ENCODE data around the gene H2AZ1. TPM values are rescaled to one million over a fixed set of nuclear protein-coding genes. Genes with fewer than 3 reads are reported as not detected.

The H2AZ1 gene
- total RNA-seq, 5 donors from 2014 or later (not counting 1 experiment from before 2014, with no cell fraction given) = 93.9 to 146 (median 131) TPM

DNA sequence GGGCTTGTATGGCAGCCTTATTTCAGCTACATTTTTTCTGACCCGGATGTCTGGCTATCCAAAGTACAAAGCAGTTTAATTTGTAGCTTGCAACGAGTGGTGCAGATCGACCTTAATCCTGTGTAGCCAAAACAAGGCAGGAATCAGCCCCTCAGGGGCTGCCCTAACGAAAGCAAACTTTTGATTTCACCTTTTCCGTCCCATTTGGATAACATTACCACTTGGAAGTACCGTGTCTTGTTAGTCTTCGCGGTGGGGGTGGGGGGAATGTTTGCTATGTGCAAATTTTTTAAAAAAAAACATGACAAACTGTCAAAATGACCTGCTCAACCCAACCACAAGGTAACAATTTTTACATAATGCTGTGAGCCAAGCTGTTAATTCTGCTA, 2.9 kb downstream of the H2AZ1 start:
- DNase-seq = no peak
- peak overlapping the region in 2 of 3 donors; percentile 91 to 96 for H3K4me3 Mint-ChIP-seq
- no peak for ATAC-seq (replicated peaks in 1 of 4)
- Histone ChIP-seq H3K27me3 (replicated peaks in 1 of 2; ENCODE audit: control insufficient read depth in 2 of 2, extremely low read depth in 1 of 2, insufficient read depth in 2 of 2, low read length in 1 of 2) (no peaks in the 10 kb centered on the region), H3K36me3 (ENCODE audit: control insufficient read depth in 2 of 2, extremely low read depth in 1 of 2, insufficient read depth in 1 of 2, low read length in 1 of 2) (peaks cover 0 to 13% of the 10 kb centered on the region in 2 donors), H3K4me3 (ENCODE audit: control insufficient read depth in 1 of 2, extremely low read depth in 1 of 2, low read length in 1 of 2) (peak overlapping the region; percentile 75 to 84), H3K27ac (ENCODE audit: low read length) (peak overlapping the region; percentile 95), H3K4me1 (ENCODE audit: control insufficient read depth in 1 of 2, extremely low read depth in 1 of 2, insufficient read depth in 2 of 2, low read length in 2 of 2) (peaks cover 32 to 45% of the 10 kb centered on the region in 2 experiments), H3K9me3 (no peaks in the 10 kb centered on the region)
- 0% methylated on average over 3 of the region's 8 CpGs for WGBS (ENCODE audit: insufficient coverage)
- POLR2A ChIA-PET = interaction anchor here (0.5 to 3.9 kb wide), 10 partner anchors 9 to 144 kb away, joined by 3 to 27 read pairs (median 4); partner anchors contain the start of genes LAMTOR3 (in 2 of the 2) and DAPP1 (in 1 of the 2)
- H3K4me1 Mint-ChIP-seq = peaks cover 38 to 54% (median 52%) of the 10 kb centered on the region in 3 donors
- CTCF ChIA-PET = interaction anchor here (0.6 to 3.9 kb wide), 16 partner anchors 9 to 1798 kb away, joined by 3 to 33 read pairs (median 4); partner anchors contain the start of genes TRMT10A (in 2 of the 2), LAMTOR3 (in 1 of the 2) and METAP1 (in 1 of the 2)
- peaks cover 11% of the 10 kb centered on the region for H3K36me3 Mint-ChIP-seq
- H3K27me3 Mint-ChIP-seq = no peaks in the 10 kb centered on the region
- no peaks in the 10 kb centered on the region for H3K9me3 Mint-ChIP-seq
- peak overlapping the region in 1 of 2 donors; percentile 97 for H3K27ac Mint-ChIP-seq

DNA sequence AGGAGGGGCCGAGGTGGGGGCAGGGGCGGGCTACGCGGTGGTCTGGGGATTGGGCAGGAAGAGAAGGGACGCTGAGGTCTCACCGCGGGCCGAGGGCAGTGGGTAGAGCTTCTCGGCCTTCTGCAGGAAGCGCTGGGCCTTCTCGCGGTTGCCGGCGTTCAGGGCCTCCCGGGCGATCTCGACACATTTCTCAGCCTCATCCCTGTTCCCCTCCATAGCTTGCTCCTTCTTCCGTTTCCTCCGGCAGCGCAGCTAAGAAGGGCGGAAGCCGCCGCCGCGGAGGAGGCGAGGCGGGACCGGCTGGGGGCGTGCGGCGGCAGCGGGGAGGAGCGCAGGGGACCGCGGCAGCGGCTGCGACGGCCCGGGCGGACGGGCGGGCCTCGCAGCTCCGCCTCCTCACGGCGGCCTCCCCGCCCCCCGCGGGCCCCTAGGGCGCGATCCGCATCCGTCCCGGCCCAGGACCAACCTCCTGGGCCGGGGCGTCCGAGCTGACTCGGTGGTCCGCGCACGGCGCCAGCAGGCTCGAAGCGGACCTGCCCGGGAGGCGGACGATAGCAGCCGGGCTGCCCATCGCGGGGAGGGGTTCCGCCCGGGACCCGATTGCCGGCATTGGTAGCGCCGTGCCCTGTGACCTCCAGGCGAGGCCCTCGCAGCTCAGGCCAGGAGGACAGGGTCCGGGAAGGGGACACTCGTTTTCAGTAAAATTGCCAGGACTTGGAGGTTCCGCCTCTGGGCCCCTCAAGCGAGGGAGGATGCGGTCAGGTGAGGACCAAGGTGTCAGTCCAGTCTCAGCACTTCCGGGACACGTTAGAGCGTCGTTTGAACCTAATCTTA, 3.5 kb downstream of the H2AZ1 start, which contains the start of gene DNAJB14:
TSS of gene DNAJB14 (minus strand) at position 263 of the 834 bp plus-strand sequence. CDS start at position 216, 47 bp downstream.
- Histone ChIP-seq H3K4me1 (ENCODE audit: control insufficient read depth in 1 of 2, extremely low read depth in 1 of 2, insufficient read depth in 2 of 2, low read length in 2 of 2) (peaks cover 32 to 45% of the 10 kb centered on the region in 2 experiments), H3K9me3 (no peaks in the 10 kb centered on the region), H3K36me3 (ENCODE audit: control insufficient read depth in 2 of 2, extremely low read depth in 1 of 2, insufficient read depth in 1 of 2, low read length in 1 of 2) (peaks cover 0 to 13% of the 10 kb centered on the region in 2 donors), H3K4me3 (ENCODE audit: control insufficient read depth in 1 of 2, extremely low read depth in 1 of 2, low read length in 1 of 2) (peak within 1 kb of the TSS; percentile 75 to 84), H3K27ac (ENCODE audit: low read length) (peak within 1 kb of the TSS; percentile 95), H3K27me3 (replicated peaks in 1 of 2; ENCODE audit: control insufficient read depth in 2 of 2, extremely low read depth in 1 of 2, insufficient read depth in 2 of 2, low read length in 1 of 2) (no peaks in the 10 kb centered on the region)
- peaks cover 11% of the 10 kb centered on the region for H3K36me3 Mint-ChIP-seq
- CTCF ChIA-PET = interaction anchor here (0.5 to 3.9 kb wide), 17 partner anchors 8 to 1618 kb away, joined by 3 to 33 read pairs (median 4); partner anchors contain the start of genes TRMT10A (in 2 of the 2), DAPP1 (in 1 of the 2), LAMTOR3 (in 1 of the 2) and METAP1 (in 1 of the 2)
- POLR2A ChIA-PET = interaction anchor here (0.5 to 3.9 kb wide), 10 partner anchors 19 to 1288 kb away, joined by 3 to 27 read pairs (median 3); partner anchors contain the start of genes LAMTOR3 (in 2 of the 2), DAPP1 (in 1 of the 2), TRMT10A (in 1 of the 2) and TSPAN5 (in 1 of the 2)
- peak within 1 kb of the TSS; percentile 98 for H3K27ac Mint-ChIP-seq
- DNase-seq (peak; percentile 64 to 90 (median 75)), ATAC-seq (replicated peaks in 1 of 4) (peak; percentile 58 to 67 (median 66))
- no peaks in the 10 kb centered on the region for H3K9me3 Mint-ChIP-seq
- H3K4me3 Mint-ChIP-seq = peak within 1 kb of the TSS; percentile 96 to 98 (median 98)
- WGBS (ENCODE audit: insufficient coverage) = under 1% methylated on average over 83 of the region's 87 CpGs
- no peaks in the 10 kb centered on the region for H3K27me3 Mint-ChIP-seq
- peaks cover 36 to 53% (median 52%) of the 10 kb centered on the region in 3 donors for H3K4me1 Mint-ChIP-seq

DNA sequence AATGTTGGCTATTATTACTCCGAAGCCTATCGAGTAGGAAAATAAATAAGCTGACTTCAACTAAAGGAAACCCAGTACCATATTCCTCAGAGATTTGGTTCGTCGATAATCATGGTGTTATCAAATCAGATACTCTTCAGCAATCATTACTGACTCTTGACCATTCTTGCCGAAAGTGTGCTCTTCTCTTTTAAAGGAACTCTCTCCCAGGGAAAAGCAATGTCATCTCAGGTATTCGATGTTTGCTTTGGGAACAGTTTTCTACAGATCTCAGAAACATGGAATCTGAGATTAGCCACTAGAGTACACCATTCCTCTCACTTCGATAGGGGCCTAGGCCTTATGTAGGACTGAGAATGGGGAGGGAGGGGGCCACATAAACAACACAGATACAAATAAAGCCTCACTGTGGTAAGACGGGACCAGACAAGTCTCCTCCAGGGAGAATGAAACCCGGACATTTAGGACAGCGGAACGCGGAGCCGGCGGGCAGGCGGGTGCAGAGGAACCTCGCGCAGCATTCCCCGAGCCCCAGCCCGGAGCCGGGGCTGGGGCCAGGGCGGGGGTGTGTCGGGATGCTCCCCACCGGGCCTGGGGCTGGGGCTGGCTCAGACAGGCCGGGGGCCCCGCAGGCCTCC, 4.2 kb downstream of the H2AZ1 start:
- peak overlapping the region; percentile 98 for H3K27ac Mint-ChIP-seq
- peak overlapping the region; percentile 96 to 98 (median 98) for H3K4me3 Mint-ChIP-seq
- no peaks in the 10 kb centered on the region for H3K9me3 Mint-ChIP-seq
- Histone ChIP-seq H3K27ac (ENCODE audit: low read length) (peak overlapping the region; percentile 73), H3K4me1 (ENCODE audit: control insufficient read depth in 1 of 2, extremely low read depth in 1 of 2, insufficient read depth in 2 of 2, low read length in 2 of 2) (peaks cover 30 to 44% of the 10 kb centered on the region in 2 experiments), H3K9me3 (no peaks in the 10 kb centered on the region), H3K27me3 (replicated peaks in 1 of 2; ENCODE audit: control insufficient read depth in 2 of 2, extremely low read depth in 1 of 2, insufficient read depth in 2 of 2, low read length in 1 of 2) (no peaks in the 10 kb centered on the region), H3K36me3 (ENCODE audit: control insufficient read depth in 2 of 2, extremely low read depth in 1 of 2, insufficient read depth in 1 of 2, low read length in 1 of 2) (peaks cover 0 to 15% of the 10 kb centered on the region in 2 donors), H3K4me3 (ENCODE audit: control insufficient read depth in 1 of 2, extremely low read depth in 1 of 2, low read length in 1 of 2) (peak overlapping the region; percentile 75 to 84)
- peaks cover 43 to 60% (median 58%) of the 10 kb centered on the region in 3 donors for H3K4me1 Mint-ChIP-seq
- ATAC-seq (replicated peaks in 1 of 4) (peak in 3 of 4 experiments; percentile 2), DNase-seq (peak in 5 of 35 experiments; percentile 3 to 44 (median 11))
- CTCF ChIA-PET = interaction anchor here in 1 of 2 donors (0.9 to 3.9 kb wide), 7 partner anchors 19 to 383 kb away, joined by 3 to 33 read pairs (median 9); partner anchors contain the start of genes DAPP1, LAMTOR3 and TRMT10A
- H3K27me3 Mint-ChIP-seq = no peaks in the 10 kb centered on the region
- POLR2A ChIA-PET = interaction anchor here (0.6 to 3.9 kb wide), 8 partner anchors 10 to 1395 kb away, joined by 3 to 27 read pairs (median 4); partner anchors contain the start of genes LAMTOR3 (in 2 of the 2), DAPP1 (in 1 of the 2), TRMT10A (in 1 of the 2) and TSPAN5 (in 1 of the 2)
- H3K36me3 Mint-ChIP-seq = peaks cover 11% of the 10 kb centered on the region
- under 1% methylated on average over 21 of the region's 25 CpGs for WGBS (ENCODE audit: insufficient coverage)

DNA sequence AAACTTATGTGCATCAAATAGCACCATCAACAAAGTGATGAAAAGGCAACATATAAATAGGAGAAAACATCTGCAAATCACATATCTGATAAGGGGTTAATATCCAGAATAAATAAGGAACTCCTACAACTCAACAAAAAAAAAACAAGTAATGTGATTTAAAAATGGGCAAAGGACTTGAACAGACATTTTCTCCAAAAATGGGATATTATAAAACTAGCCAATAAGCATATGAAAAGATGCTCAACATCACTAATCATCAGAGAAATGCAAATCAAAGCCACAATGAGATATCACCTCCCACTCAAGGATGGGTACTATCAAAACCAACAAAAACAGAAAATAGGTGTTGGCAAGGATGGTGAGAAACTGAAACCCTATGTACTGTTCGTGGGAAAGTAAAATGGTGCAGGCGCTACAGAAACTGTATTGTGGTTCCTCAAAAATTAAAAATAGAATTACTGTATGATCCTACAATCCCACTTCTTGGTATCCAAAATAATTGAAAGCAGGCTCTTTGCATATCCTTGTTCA, 6.1 kb downstream of the H2AZ1 start:
- WGBS (ENCODE audit: insufficient coverage) = no CpG with 5 or more reads among the region's 2 CpGs
- Histone ChIP-seq H3K4me3 (ENCODE audit: control insufficient read depth in 1 of 2, extremely low read depth in 1 of 2, low read length in 1 of 2) (no peak overlapping the region), H3K27ac (ENCODE audit: low read length) (no peak overlapping the region), H3K36me3 (ENCODE audit: control insufficient read depth in 2 of 2, extremely low read depth in 1 of 2, insufficient read depth in 1 of 2, low read length in 1 of 2) (peaks cover 4 to 15% of the 10 kb centered on the region in 2 donors), H3K9me3 (no peaks in the 10 kb centered on the region), H3K4me1 (ENCODE audit: control insufficient read depth in 1 of 2, extremely low read depth in 1 of 2, insufficient read depth in 2 of 2, low read length in 2 of 2) (peaks cover 24 to 44% of the 10 kb centered on the region in 2 experiments), H3K27me3 (replicated peaks in 1 of 2; ENCODE audit: control insufficient read depth in 2 of 2, extremely low read depth in 1 of 2, insufficient read depth in 2 of 2, low read length in 1 of 2) (no peaks in the 10 kb centered on the region)
- H3K9me3 Mint-ChIP-seq = no peaks in the 10 kb centered on the region
- CTCF ChIA-PET = interaction anchor here in 1 of 2 donors (0.9 kb wide), 1 partner anchor 126 kb away, joined by 4 read pairs; no protein-coding TSS in a partner anchor
- ATAC-seq (replicated peaks in 1 of 4) (no peak), DNase-seq (peak in 1 of 35 experiments; percentile 27)
- POLR2A ChIA-PET = interaction anchor here in 1 of 2 donors (1.0 kb wide), 1 partner anchor 18 kb away, joined by 5 read pairs; no protein-coding TSS in a partner anchor
- no peaks in the 10 kb centered on the region for H3K27me3 Mint-ChIP-seq
- peak overlapping the region; percentile 96 to 98 (median 98) for H3K4me3 Mint-ChIP-seq
- peak overlapping the region; percentile 64 to 74 for H3K27ac Mint-ChIP-seq
- H3K36me3 Mint-ChIP-seq = peaks cover 16% of the 10 kb centered on the region
- H3K4me1 Mint-ChIP-seq = peaks cover 52 to 67% (median 67%) of the 10 kb centered on the region in 3 donors

DNA sequence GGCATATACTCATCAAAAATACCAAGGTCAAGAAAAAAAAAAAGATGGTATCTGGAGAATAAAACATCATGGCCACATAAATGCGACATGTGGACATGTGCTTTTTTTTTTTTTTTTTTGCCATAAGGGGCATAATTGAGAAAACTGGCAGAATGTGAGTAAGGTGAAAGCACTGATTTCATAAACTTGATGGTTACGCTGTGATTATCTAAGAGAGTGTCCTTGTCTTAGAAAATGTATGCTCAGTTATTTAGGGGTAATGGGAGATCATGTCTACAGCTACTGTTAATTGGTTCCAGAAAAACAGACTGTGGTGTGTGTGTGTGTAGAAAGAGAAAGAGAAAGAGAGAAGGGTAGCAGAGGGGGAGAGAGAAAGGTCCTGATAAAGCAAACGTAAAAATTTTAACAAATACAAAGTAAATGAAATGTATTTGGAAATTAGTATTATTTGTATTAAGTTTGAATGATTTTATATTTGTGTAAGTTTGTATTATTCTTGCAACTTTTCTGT, 11.8 kb downstream of the H2AZ1 start:
- Mint-ChIP-seq H3K27me3 (no peaks in the 10 kb centered on the region), H3K36me3 (peaks cover 34% of the 10 kb centered on the region), H3K27ac (no peak overlapping the region), H3K4me1 (peaks cover 41 to 51% (median 45%) of the 10 kb centered on the region in 3 donors), H3K9me3 (peaks cover 0 to 13% (median 0%) of the 10 kb centered on the region in 3 donors), H3K4me3 (no peak overlapping the region)
- CTCF ChIA-PET = interaction anchor here in 1 of 2 donors (0.6 to 1.1 kb wide), 3 partner anchors 9 to 1028 kb away, joined by 3 to 7 read pairs (median 4); no protein-coding TSS in a partner anchor
- Histone ChIP-seq H3K9me3 (peaks cover 5% of the 10 kb centered on the region), H3K4me1 (ENCODE audit: control insufficient read depth in 1 of 2, extremely low read depth in 1 of 2, insufficient read depth in 2 of 2, low read length in 2 of 2) (peaks cover 8 to 12% of the 10 kb centered on the region in 2 experiments), H3K36me3 (ENCODE audit: control insufficient read depth in 2 of 2, extremely low read depth in 1 of 2, insufficient read depth in 1 of 2, low read length in 1 of 2) (peaks cover 5 to 10% of the 10 kb centered on the region in 2 donors), H3K4me3 (ENCODE audit: control insufficient read depth in 1 of 2, extremely low read depth in 1 of 2, low read length in 1 of 2) (no peak overlapping the region), H3K27me3 (replicated peaks in 1 of 2; ENCODE audit: control insufficient read depth in 2 of 2, extremely low read depth in 1 of 2, insufficient read depth in 2 of 2, low read length in 1 of 2) (no peaks in the 10 kb centered on the region), H3K27ac (ENCODE audit: low read length) (no peak overlapping the region)
- DNase-seq (no peak), ATAC-seq (replicated peaks in 1 of 4) (no peak)
- POLR2A ChIA-PET = interaction anchor here in 1 of 2 donors (0.6 kb wide), 3 partner anchors 9 to 21 kb away, joined by 4 to 6 read pairs (median 5); no protein-coding TSS in a partner anchor
- WGBS (ENCODE audit: insufficient coverage) = 100% methylated on average over 1 of the region's 3 CpGs

Measured in T-cell (primary cell).